ENCODE data around the gene TCAF1. TPM values are rescaled to one million over a fixed set of nuclear protein-coding genes. Genes with fewer than 3 reads are reported as not detected.

TCAF1 gene
- 100 to 1,000 TPM in 1 of 2 donors, 10 to 100 TPM in 1; 67.7 to 123 TPM for total RNA-seq
- 79.2 TPM for polyA plus RNA-seq (2013, experiment 1 of 2)
- polyA plus RNA-seq (2013, experiment 2 of 2) = 85.0 TPM
- long read RNA-seq, experiment 1, full-length matches to known transcripts = 3 of 44 reads
- long read RNA-seq, experiment 1, partial matches to known transcripts = 6 of 44 reads
- long read RNA-seq, experiment 1, other reads (novel, unspliced or antisense) = 35 of 44 reads
- long read RNA-seq, experiment 2, full-length matches to known transcripts = 28 of 160 reads
- long read RNA-seq, experiment 2, partial matches to known transcripts = 40 of 160 reads
- long read RNA-seq, experiment 2, other reads (novel, unspliced or antisense) = 92 of 160 reads
- long read RNA-seq, experiment 3, full-length matches to known transcripts = 136 of 367 reads
- long read RNA-seq, experiment 3, partial matches to known transcripts = 28 of 367 reads
- long read RNA-seq, experiment 3, other reads (novel, unspliced or antisense) = 203 of 367 reads
- long read RNA-seq, experiment 4, partial matches to known transcripts = 1 of 12 reads
- long read RNA-seq, experiment 4, other reads (novel, unspliced or antisense) = 11 of 12 reads

GRCh38 chr7:143901668-143902331 lies at the start of gene TCAF1:
Gene TCAF1, minus strand, starts transcription at chr7:143902176. Its CDS starts 25,568 bp downstream, at chr7:143876608.
- peak; percentile 60 for TF ChIP-seq CTCF (conservative IDR thresholded peaks at IDR 0.05)
- Mint-ChIP-seq H3K4me3 (peak within 1 kb of the TSS; percentile 95), H3K27ac (peak within 1 kb of the TSS; percentile 98), H3K4me1 (peaks cover 35% of the 10 kb centered on the region), H3K36me3 (ENCODE audit: low read depth) (peaks cover 5% of the 10 kb centered on the region), H3K9me3 (no peaks in the 10 kb centered on the region), H3K27me3 (ENCODE audit: insufficient read depth) (peaks cover under 1% of the 10 kb centered on the region)
- Histone ChIP-seq H3K36me3 (ENCODE audit: control insufficient read depth, insufficient read depth, low read length) (peaks cover 9% of the 10 kb centered on the region), H3K27ac (ENCODE audit: low read depth, low read length) (peak within 1 kb of the TSS; percentile 95), H3K9me3 (ENCODE audit: control insufficient read depth, low read length) (peaks cover 9% of the 10 kb centered on the region), H3K27me3 (ENCODE audit: control insufficient read depth, insufficient read depth, low read length, poor library complexity, severe bottlenecking) (no peaks in the 10 kb centered on the region), H3K4me3 (ENCODE audit: low read length) (peak within 1 kb of the TSS; percentile 94), H3K9ac (ENCODE audit: extremely low read depth, low read length, poor library complexity, severe bottlenecking) (peak within 1 kb of the TSS; percentile 81), H3K4me1 (ENCODE audit: control insufficient read depth, insufficient read depth, low read length) (peaks cover 7% of the 10 kb centered on the region)
- DNase-seq = peak; percentile 98
- WGBS, 2 experiments (ENCODE audit: insufficient coverage in 1 of 2, insufficient read length in 1 of 2) = 0 to 2% methylated on average over 24 to 50 of the region's 50 CpGs

- H3K36me3 Mint-ChIP-seq (ENCODE audit: low read depth) = no peaks in the 10 kb centered on the region
- no peak overlapping the region for H3K27ac ChIP-seq (ENCODE audit: low read depth, low read length)
- H3K4me3 ChIP-seq (ENCODE audit: low read length) = no peak overlapping the region
- no peak overlapping the region for H3K27ac Mint-ChIP-seq
- no peak overlapping the region for H3K9ac ChIP-seq (ENCODE audit: extremely low read depth, low read length, poor library complexity, severe bottlenecking)
- no peak overlapping the region for H3K4me3 Mint-ChIP-seq
- no peaks in the 10 kb centered on the region for H3K27me3 ChIP-seq (ENCODE audit: control insufficient read depth, insufficient read depth, low read length, poor library complexity, severe bottlenecking)
- H3K36me3 ChIP-seq (ENCODE audit: control insufficient read depth, insufficient read depth, low read length) = no peaks in the 10 kb centered on the region
- no peaks in the 10 kb centered on the region for H3K9me3 ChIP-seq (ENCODE audit: control insufficient read depth, low read length)
- H3K4me1 Mint-ChIP-seq = no peaks in the 10 kb centered on the region
- 90 to 94% methylated on average over 2 of the region's 2 CpGs for WGBS, 2 experiments (ENCODE audit: insufficient coverage in 1 of 2, insufficient read length in 1 of 2)
- no peaks in the 10 kb centered on the region for H3K4me1 ChIP-seq (ENCODE audit: control insufficient read depth, insufficient read depth, low read length)
- DNase-seq = no peak
- peaks cover 2% of the 10 kb centered on the region for H3K9me3 Mint-ChIP-seq
- no peak for TF ChIP-seq CTCF (conservative IDR thresholded peaks at IDR 0.05)
- H3K27me3 Mint-ChIP-seq (ENCODE audit: insufficient read depth) = no peaks in the 10 kb centered on the region
These were observed 46.8 kb upstream of the TCAF1 start for GRCh38 chr7:143948733-143949132.

GRCh38 chr7:143947111-143947510 lies 45.1 kb upstream of the TCAF1 start:
- Histone ChIP-seq H3K36me3 (ENCODE audit: control insufficient read depth, insufficient read depth, low read length) (no peaks in the 10 kb centered on the region), H3K9ac (ENCODE audit: extremely low read depth, low read length, poor library complexity, severe bottlenecking) (no peak overlapping the region), H3K27ac (ENCODE audit: low read depth, low read length) (no peak overlapping the region), H3K4me3 (ENCODE audit: low read length) (no peak overlapping the region), H3K9me3 (ENCODE audit: control insufficient read depth, low read length) (no peaks in the 10 kb centered on the region), H3K27me3 (ENCODE audit: control insufficient read depth, insufficient read depth, low read length, poor library complexity, severe bottlenecking) (no peaks in the 10 kb centered on the region), H3K4me1 (ENCODE audit: control insufficient read depth, insufficient read depth, low read length) (no peaks in the 10 kb centered on the region)
- H3K4me3 Mint-ChIP-seq = no peak overlapping the region
- whole genome bisulfite sequencing, 2 experiments (ENCODE audit: insufficient coverage in 1 of 2, insufficient read length in 1 of 2) = 100% methylated on average over 1 of the region's 2 CpGs; no CpG with 5 or more reads in 1 of the 2 experiments
- peaks cover 2% of the 10 kb centered on the region for H3K9me3 Mint-ChIP-seq
- H3K36me3 Mint-ChIP-seq (ENCODE audit: low read depth) = no peaks in the 10 kb centered on the region
- DNase-seq = no peak
- no peak overlapping the region for H3K27ac Mint-ChIP-seq
- H3K27me3 Mint-ChIP-seq (ENCODE audit: insufficient read depth) = no peaks in the 10 kb centered on the region
- no peaks in the 10 kb centered on the region for H3K4me1 Mint-ChIP-seq
- no peak for TF ChIP-seq CTCF (conservative IDR thresholded peaks at IDR 0.05)

All from endodermal cell (in vitro differentiated cells).